ENCODE measurements around the gene ILKAP.

Gene ILKAP

DNA sequence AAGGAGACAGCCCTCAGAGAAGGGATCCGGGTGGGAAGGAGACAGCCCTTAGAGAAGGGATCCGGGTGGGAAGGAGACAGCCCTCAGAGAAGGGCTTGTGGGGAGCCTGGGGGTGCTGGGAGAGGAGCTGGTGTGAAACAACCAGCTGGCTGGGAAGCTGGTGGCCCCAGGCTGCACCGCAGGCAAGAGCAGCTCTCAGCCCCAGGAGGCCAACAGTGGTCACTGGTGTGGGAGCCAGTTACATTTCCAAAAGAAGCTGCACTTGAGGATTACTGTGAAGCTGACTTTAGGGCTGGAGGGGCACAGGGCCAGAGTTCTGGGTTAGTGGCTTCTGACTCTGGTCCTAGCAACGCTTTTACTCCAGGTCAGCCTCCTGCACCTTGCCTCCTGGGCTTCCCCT is 33.1 kb upstream of the ILKAP start:
- no peak for DNase-seq (ENCODE audit: low read depth)

DNA sequence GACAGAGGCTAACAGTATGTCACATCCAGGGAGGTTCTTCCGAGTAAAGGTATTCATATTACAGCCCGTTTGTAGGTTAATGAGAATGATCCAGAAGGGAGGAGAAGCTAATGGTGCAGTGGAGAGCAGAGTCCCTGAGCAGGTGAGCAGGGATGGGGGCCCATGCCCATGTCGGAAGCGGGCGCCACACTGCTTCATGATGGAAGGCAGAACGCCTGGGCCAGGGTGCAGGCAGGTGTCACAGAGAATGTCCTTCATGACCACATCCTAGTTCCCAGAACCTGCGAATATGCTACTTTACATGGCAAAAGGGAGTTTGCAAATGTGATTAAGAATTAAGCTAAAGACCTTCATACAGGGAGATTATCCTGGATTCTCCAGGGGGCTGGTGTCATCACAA is 32.4 kb upstream of the ILKAP start:
- no peak for DNase-seq (ENCODE audit: low read depth)

- DNase-seq (ENCODE audit: low read depth) = no peak
These were observed 31.8 kb upstream of the ILKAP start for GRCh38 chr2:238235331-238235732.

DNA sequence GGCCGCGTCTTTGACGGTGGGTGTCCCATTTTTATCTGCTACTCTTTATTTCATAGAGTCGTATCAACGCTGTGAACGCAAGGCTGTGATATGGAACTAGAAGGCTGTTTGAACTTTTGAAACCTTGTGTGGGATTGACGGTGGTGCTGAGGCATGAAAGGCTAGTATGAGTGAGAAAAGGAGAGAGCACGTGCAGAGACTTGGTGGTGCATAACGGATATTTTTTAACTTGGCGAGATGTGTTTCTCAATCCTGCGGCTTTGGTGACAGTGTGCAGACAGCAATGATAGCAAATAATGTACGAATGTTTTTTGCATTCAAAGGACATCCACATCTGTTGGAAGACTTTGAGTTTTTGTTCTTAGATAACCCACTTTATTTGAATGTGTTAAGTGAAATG is 30.1 kb upstream of the ILKAP start:
- no peak for DNase-seq (ENCODE audit: low read depth)

GRCh38 chr2:238231809-238232208 is 28.3 kb upstream of the ILKAP start:
- no peak for DNase-seq (ENCODE audit: low read depth)

GRCh38 chr2:238231251-238231793 is 27.8 kb upstream of the ILKAP start:
- peak; percentile 65 for DNase-seq (ENCODE audit: low read depth)

DNA sequence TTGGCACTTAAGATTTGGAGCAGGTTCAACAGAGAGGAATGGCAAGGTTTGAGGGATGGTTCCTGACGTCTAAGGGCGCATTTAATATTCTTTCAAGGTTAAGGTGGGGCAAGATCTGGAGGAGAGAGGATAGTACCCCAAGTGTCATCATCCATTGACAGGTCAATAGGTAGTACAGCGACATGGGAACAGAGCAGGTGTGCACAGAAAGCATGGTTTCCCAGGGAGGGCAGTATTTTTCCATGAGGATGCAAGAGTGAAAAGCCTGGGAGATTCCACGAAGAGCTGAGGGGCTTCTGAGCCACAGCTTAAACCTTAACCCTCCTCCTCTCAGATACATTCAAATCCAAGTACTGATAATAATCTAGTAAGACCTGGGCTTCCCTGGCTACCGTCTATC is 27.2 kb upstream of the ILKAP start:
- DNase-seq (ENCODE audit: low read depth) = no peak

GRCh38 chr2:238228700-238229099 is 25.2 kb upstream of the ILKAP start:
- no peak for DNase-seq (ENCODE audit: low read depth)

- DNase-seq (ENCODE audit: low read depth) = no peak
These were observed 24.1 kb upstream of the ILKAP start for GRCh38 chr2:238227587-238228032.

DNA sequence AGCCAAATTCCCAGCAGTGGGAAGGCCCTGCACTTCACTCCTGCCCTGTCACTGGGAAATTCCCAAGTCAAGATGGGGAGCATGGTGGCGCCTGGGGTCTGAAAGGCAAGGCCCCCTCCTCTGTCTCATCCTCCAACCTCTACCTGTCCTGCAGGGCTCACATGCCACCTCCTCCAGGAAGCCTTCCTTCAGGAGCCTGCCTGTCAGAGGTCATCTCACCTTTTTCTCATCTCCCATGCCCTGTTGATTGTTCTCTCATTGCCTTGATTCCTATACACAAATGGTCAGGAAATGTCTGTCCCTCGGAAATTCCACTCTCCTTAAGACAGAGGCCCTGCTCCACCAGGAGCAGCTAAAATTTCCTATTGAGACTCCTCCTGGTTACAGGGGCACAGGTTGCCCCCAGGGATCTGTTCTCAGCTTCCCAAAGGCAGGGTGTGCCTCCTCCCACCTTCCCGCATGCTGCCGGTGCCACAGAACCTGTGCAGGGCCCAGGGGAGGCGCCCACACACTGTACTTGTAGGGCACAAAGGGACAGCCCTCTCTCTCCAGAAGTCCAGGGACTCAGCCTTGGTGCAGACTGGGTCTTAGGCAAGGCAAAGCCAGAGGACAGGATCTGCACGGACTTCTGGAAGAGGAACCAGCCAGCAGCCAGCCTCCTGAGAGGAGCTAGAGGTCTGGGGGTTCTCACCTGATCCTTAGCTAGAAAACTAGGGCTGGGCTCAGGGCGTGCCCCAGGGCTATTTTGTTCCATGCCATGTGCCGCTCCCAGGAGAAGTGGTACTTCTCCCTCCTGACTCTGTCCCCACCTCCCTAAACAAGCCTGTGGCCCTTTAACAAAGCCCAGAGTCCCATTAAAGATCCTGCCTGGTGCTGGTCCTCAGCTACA is 23.4 kb upstream of the ILKAP start:
- no peak for DNase-seq (ENCODE audit: low read depth)

DNA sequence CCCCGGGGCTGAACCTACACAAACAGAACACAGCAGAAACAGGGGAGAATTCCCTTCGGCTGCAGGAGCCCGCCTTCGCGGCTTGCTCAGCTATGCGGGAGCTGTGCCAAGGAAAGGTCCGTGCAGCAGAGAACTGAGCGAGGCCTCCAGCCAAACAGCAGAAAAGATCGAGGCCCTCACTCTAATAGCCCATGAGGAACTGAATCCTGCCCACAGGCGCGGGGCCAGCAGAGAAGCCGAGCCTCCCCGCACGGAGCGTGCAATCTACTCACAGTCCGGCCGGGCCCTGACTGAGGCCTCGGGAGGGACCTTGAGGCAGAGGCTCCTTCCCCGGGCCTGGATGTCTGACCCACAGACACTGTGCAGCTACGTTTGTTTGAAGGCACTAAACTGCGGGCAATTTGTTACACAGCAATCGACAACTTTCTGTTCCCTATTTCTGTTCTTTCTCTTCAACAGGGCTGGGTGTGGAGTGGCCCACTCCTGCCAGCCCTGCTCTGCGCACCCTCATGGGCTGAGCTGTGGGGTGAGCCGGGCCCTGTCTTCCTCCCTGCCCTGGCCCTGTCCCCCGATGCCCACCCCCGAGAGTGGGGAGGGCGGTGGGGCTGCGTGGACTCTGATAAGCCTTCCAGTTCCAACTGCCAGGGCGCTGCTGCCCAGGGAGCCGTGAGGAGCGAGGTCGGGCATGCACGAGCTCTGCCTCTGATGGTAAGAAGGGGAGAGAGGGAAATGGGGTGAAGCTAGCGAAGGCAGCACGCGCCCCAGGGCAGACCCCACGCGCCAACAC is 22.6 kb upstream of the ILKAP start:
- no peak for DNase-seq (ENCODE audit: low read depth)

DNA sequence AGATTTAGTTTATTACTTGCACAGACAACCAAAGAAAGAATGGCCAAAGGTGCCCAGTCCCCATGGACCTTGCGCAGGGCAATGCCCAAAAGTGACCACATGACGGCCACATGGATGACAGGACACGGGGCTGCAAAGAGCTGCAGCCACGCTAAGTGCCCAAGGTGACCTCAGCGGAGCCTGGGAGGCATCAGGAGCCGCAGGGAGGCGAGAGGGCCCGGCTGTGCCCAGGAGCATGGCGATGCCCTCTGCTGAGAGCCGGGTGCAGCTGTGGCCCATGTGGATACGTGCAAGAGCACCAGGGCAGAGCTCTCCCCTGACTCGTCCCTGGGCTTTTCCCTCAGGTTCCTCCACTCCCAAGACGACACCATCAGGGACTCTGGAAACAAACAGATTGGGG is 21.6 kb upstream of the ILKAP start:
- no peak for DNase-seq (ENCODE audit: low read depth)

GRCh38 chr2:238224356-238225035 is 21.0 kb upstream of the ILKAP start:
- DNase-seq (ENCODE audit: low read depth) = no peak

DNA sequence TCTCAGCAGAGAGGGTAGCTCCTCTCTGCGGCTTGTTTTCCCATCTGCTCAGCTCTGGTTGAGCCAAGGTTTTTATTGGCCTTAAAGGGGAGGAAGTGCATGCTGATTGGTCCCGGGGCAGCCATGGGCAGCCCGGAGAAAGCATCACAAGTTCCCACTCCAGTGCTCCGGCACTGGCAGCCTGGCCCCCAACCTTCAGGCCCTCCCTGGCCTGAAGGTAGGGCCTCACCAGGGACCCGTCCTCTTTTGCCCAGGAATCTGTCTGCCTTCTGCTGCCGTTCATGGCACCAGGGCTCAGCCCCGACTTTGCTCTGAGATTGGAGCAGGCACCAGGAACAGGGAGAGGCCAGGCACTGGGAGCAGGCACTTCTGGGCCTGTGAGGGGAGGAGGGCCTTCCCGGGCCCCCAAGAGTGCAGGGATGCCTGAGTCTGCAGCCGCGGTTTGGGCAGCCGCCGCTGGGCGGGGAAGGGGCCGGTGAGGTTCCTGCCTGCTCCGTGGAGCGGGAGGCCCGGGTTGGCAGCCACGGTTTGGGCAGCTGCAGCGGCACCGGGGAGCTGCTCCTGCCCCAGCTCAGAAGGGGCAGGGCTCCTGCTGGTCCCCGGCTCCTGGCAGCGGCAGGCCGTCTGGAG is 17.5 kb upstream of the ILKAP start:
- DNase-seq (ENCODE audit: low read depth) = no peak

GRCh38 chr2:238220274-238220891 is 16.9 kb upstream of the ILKAP start:
- DNase-seq (ENCODE audit: low read depth) = no peak

DNA sequence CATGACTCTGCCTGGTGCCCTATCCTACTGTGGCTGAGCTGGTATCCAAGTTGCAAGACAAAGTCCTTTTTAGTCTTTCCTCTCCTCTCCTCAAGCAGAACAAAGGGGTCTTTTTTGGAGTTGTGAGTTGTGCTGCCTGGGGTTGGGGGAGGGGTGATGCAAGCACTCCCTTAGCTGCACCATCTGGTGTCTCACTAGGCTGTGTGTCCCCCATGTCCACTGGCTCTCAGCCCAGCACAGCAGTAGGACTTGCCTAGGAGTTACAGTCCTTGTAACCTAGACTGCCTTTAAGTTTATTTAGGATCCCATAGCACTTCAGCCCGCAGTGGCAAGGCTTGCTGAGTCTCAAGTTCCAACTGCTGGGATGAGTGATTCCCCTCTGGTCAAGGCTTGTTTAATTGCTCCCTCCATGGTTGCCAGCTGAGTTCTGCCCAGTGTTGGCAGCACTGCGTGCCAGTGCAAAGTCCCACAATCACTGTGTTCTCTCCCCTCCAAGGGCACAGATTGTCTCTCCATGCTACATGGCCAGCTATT is 13.2 kb upstream of the ILKAP start:
- no peak for DNase-seq (ENCODE audit: low read depth)

DNA sequence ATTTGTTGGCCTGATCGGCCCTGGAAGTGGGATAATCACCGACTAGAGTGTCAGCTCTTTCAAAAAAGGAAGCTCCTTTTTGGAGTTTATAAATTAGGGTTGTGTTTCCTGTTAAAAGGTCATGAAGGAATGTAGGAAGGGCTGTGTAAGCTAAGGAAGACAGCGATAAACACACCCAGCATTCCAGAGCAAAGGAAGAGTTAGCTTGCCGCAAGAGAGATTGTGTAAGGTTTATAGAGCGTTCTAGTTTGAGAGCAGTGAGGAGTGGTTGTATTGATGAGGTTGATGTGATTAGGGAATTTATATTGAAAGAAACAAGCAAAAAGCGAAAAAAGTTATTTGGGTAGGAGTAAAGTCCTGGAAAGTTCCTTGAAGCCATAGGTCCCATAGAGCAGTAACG is 3.5 kb upstream of the ILKAP start:
- DNase-seq (ENCODE audit: low read depth) = no peak

GRCh38 chr2:238203973-238204683 is 633 bp upstream of the ILKAP start:
- no peak for DNase-seq (ENCODE audit: low read depth)

DNA sequence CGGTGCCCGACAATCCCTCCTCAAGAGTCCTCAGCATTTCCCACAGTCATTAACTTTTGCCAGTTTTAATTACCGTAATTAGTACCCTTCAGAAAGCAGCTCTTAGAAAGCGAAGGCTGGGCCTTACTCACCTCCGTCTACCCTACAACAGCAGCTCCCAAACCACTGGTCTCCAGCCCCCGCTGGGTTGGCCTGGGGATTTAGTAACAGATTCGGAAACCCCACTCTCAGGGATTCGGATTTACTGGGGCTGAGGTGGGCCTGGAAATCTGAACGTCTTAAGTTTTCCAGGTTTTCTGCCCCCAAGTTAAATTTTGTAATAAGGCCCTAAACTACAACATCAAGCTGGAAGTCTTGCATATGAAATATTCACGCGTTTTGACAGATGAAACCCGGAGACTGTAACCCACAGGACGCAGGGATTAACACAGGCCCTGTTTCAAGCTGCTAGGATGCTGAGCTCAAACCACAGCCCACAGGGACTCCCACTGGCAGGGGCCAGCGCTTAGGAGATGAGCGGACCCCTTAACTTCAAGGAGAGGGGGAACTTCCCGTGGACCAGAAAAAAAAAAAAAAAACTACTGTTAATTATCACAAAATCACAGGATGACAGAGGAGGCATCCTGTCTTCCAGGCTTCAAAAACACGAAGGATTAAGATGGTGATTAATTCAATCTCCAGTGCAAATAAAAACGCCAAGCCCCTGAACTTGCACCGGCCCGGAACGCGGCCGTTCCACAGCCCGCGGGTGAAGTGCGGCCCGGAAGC is 985 bp downstream of the ILKAP start:
- no peak for DNase-seq (ENCODE audit: low read depth)

DNA sequence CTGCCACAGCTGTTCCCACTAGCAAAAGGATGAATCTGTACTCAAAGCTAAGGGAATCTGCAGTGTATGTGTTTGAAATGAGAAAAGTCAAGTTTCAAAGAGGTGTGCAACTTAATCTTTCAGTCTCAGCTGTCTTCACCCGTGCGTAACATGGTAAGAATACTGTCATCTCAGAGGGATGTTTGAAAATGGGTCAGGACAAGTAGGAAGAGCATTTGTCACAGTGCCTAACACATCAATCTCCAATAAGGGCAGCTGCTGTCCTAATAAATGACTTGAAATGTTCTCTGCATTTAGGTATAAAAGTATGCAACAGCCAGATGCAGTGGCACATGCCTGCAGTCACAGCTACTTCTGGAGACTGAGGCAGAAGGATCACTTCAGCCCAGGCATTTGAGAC is 13.1 kb downstream of the ILKAP start:
- DNase-seq (ENCODE audit: low read depth) = no peak

Measured in stimulated activated CD8-positive, alpha-beta memory T cell treated with anti-CD3 and anti-CD28 coated beads, Interleukin-12 subunit alpha, Interleukin-12 subunit beta, amount 100 ng/mL, for 4 hours (primary cell).